H1 (cell line): Measurements from ENCODE around the gene ATP6V0E2. TPM values are rescaled to one million over a fixed set of nuclear protein-coding genes. Genes with fewer than 3 reads are reported as not detected.

Experiments
- CTBP2 ChIP-seq: IDR thresholded peaks from 2 replicates; pipeline ENCODE4 v1.7.0; 2011; ENCODE audit warnings: borderline replicate concordance, mild to moderate bottlenecking, moderate library complexity, mixed read lengths, low read length; ENCODE audit not compliant: insufficient read depth, insufficient read length
- EGR1 ChIP-seq: IDR thresholded peaks from 2 replicates; pipeline ENCODE4 v1.6.1; 2011; ENCODE audit warnings: low read depth, low read length, borderline replicate concordance
- POLR2A ChIP-seq, 2 experiments: IDR thresholded peaks; 1 replicate in 1 of 2; 2 replicates in 1 of 2; pipeline ENCODE4 v1.6.1; 2011; ENCODE audit warnings: low read depth in 2 of 2, low read length in 2 of 2, mild to moderate bottlenecking in 2 of 2; ENCODE audit errors: control extremely low read depth in 1 of 2
- POLR2AphosphoS5 ChIP-seq: IDR thresholded peaks from 2 replicates; pipeline ENCODE4 v1.6.1; 2011; ENCODE audit warnings: low read depth, low read length
- SAP30 ChIP-seq: fragments of 300-600 bp; sonication (generic); IDR thresholded peaks from 2 replicates; pipeline ENCODE4 v1.7.1; 2012; ENCODE audit warnings: low read length, moderate library complexity, mild to moderate bottlenecking, inconsistent platforms; ENCODE audit not compliant: insufficient read depth, insufficient replicate concordance
- SIN3A ChIP-seq, 2 experiments: IDR thresholded peaks in 1 of 2; conservative IDR thresholded peaks in 1 of 2; 2 replicates each; pipeline ENCODE4 v1.6.1; 2011 to 2012; ENCODE audit warnings: low read length in 2 of 2, improper control_type of control experiment in 1 of 2, low read depth in 1 of 2, mild to moderate bottlenecking in 1 of 2
- polyA plus RNA-seq, 7 experiments: library from polyadenylated mRNA; depleted of rRNA in 3 of 7; stranded (reverse) in 5 of 7; unstranded in 2 of 7; fragments of >200 nt in 5 of 7; fragments of 200-250 nt in 2 of 7; gene quantifications; 1 replicate in 5 of 7; 2 replicates in 1 of 7; 4 replicates in 1 of 7; pipeline versions ENCODE4 v1.2.1 to v1.2.3, GENCODE V29; 2011 to 2013; ENCODE audit warnings: missing spikeins in 2 of 7, mixed read lengths in 2 of 7
- total RNA-seq: library from RNA; stranded (reverse); fragmentation: NEBNext Ultra II Directional; extraction: Animal tissue kit (Norgen Biotek cat#: 25700); gene quantifications from 2 replicates; pipeline ENCODE4 v1.2.1, GENCODE V29; 2021
- TF ChIP-seq, protein P1 (sequence below): fragments of 300-600 bp; sonication (generic); IDR thresholded peaks from 2 replicates; pipeline ENCODE4 v1.7.1; 2012; ENCODE audit warnings: low read length, moderate library complexity, mild to moderate bottlenecking, inconsistent platforms; ENCODE audit not compliant: insufficient replicate concordance
- TF ChIP-seq, protein P2 (sequence below): IDR thresholded peaks from 2 replicates; pipeline ENCODE4 v1.6.1; 2011; ENCODE audit warnings: low read depth, mild to moderate bottlenecking, low read length; ENCODE audit not compliant: insufficient read depth

Gene ATP6V0E2
- total and polyA plus RNA-seq, 2 of the 8 experiments (the other 6 are each of a cell fraction or from before 2014, with no cell fraction given) = 26.1 to 47.9 TPM

DNA sequence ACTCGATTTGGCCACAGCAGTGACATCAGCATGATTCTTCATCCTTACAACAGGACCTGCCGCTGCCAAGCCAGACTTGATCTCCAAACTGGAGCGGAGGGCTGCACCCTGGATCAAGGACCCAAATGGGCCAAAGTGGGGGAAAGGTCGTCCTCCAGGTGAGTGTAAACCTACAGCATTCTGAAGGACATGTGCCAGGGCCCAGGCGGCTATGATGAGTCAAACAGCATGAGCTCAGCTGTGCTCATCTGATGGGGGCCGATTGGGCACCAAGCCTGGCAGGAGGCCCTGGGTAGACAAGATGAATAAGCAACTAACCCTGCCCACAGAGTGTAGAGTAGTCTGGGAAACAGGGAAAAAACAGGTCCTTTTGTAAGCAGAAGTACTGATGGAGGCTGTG, 14.4 kb upstream of the ATP6V0E2 start (continued):
- TF ChIP-seq, protein P1, sequence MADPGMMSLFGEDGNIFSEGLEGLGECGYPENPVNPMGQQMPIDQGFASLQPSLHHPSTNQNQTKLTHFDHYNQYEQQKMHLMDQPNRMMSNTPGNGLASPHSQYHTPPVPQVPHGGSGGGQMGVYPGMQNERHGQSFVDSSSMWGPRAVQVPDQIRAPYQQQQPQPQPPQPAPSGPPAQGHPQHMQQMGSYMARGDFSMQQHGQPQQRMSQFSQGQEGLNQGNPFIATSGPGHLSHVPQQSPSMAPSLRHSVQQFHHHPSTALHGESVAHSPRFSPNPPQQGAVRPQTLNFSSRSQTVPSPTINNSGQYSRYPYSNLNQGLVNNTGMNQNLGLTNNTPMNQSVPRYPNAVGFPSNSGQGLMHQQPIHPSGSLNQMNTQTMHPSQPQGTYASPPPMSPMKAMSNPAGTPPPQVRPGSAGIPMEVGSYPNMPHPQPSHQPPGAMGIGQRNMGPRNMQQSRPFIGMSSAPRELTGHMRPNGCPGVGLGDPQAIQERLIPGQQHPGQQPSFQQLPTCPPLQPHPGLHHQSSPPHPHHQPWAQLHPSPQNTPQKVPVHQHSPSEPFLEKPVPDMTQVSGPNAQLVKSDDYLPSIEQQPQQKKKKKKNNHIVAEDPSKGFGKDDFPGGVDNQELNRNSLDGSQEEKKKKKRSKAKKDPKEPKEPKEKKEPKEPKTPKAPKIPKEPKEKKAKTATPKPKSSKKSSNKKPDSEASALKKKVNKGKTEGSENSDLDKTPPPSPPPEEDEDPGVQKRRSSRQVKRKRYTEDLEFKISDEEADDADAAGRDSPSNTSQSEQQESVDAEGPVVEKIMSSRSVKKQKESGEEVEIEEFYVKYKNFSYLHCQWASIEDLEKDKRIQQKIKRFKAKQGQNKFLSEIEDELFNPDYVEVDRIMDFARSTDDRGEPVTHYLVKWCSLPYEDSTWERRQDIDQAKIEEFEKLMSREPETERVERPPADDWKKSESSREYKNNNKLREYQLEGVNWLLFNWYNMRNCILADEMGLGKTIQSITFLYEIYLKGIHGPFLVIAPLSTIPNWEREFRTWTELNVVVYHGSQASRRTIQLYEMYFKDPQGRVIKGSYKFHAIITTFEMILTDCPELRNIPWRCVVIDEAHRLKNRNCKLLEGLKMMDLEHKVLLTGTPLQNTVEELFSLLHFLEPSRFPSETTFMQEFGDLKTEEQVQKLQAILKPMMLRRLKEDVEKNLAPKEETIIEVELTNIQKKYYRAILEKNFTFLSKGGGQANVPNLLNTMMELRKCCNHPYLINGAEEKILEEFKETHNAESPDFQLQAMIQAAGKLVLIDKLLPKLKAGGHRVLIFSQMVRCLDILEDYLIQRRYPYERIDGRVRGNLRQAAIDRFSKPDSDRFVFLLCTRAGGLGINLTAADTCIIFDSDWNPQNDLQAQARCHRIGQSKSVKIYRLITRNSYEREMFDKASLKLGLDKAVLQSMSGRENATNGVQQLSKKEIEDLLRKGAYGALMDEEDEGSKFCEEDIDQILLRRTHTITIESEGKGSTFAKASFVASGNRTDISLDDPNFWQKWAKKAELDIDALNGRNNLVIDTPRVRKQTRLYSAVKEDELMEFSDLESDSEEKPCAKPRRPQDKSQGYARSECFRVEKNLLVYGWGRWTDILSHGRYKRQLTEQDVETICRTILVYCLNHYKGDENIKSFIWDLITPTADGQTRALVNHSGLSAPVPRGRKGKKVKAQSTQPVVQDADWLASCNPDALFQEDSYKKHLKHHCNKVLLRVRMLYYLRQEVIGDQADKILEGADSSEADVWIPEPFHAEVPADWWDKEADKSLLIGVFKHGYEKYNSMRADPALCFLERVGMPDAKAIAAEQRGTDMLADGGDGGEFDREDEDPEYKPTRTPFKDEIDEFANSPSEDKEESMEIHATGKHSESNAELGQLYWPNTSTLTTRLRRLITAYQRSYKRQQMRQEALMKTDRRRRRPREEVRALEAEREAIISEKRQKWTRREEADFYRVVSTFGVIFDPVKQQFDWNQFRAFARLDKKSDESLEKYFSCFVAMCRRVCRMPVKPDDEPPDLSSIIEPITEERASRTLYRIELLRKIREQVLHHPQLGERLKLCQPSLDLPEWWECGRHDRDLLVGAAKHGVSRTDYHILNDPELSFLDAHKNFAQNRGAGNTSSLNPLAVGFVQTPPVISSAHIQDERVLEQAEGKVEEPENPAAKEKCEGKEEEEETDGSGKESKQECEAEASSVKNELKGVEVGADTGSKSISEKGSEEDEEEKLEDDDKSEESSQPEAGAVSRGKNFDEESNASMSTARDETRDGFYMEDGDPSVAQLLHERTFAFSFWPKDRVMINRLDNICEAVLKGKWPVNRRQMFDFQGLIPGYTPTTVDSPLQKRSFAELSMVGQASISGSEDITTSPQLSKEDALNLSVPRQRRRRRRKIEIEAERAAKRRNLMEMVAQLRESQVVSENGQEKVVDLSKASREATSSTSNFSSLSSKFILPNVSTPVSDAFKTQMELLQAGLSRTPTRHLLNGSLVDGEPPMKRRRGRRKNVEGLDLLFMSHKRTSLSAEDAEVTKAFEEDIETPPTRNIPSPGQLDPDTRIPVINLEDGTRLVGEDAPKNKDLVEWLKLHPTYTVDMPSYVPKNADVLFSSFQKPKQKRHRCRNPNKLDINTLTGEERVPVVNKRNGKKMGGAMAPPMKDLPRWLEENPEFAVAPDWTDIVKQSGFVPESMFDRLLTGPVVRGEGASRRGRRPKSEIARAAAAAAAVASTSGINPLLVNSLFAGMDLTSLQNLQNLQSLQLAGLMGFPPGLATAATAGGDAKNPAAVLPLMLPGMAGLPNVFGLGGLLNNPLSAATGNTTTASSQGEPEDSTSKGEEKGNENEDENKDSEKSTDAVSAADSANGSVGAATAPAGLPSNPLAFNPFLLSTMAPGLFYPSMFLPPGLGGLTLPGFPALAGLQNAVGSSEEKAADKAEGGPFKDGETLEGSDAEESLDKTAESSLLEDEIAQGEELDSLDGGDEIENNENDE = no peak
- no peak for TF ChIP-seq CTBP2
- TF ChIP-seq, protein P2, sequence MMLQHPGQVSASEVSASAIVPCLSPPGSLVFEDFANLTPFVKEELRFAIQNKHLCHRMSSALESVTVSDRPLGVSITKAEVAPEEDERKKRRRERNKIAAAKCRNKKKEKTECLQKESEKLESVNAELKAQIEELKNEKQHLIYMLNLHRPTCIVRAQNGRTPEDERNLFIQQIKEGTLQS = no peak
- no peak for TF ChIP-seq SIN3A (conservative IDR thresholded peaks at IDR 0.05 in 1 of 2, IDR thresholded peaks at IDR 0.05 in 1 of 2; ENCODE audit: low read depth in 1 of 2, low read length in 2 of 2)
- TF ChIP-seq POLR2AphosphoS5 = no peak
- no peak for TF ChIP-seq SAP30
- no peak for TF ChIP-seq EGR1
- no peak for TF ChIP-seq POLR2A (IDR thresholded peaks at IDR 0.05; ENCODE audit: control extremely low read depth in 1 of 2, low read depth in 2 of 2, low read length in 2 of 2)
